ENCODE measurements around the gene BMP6.

BMP6 gene

DNA sequence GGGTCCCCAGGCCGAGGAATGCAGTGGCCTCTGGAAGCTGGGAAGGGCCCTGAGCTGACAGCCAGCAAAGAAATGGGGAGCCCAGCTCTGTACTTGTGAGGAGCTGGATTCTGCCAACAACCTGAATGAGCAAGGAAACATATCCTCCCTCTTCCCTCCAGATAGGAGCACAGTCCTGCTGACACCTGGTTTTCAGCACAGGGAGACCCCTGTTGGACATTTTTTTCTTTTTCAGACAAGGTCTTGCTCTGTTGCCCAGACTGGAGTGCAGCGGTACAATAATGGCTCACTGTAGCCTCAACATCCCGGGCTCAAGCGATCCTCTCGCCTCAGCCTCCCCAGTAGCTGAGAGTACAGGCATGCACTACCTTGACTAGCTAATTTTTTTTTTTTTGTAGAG is 21.5 kb downstream of the BMP6 start:
- DNase-seq (ENCODE audit: low read depth), result no peak

GRCh38 chr6:7747901-7748504 is 22.1 kb downstream of the BMP6 start:
- DNase-seq (ENCODE audit: low read depth), result no peak

DNA sequence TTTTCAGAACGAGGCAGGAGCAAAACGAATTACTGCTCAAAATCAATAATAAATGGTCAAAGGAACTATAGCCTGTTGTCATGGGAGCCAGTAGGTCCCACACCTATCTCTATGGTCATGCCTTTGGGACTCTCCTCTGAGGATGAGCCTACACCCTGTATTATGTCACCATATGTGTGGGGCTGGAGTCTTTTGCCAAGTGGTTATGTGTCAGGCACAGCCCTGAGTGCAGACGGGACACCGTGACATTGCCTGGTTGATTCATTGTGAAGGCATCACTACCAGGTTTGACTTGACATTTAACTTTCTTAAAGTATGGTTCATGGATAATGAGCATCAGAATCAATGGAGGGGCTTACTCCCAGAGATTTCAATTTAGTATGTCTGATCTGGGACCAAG is 23.6 kb downstream of the BMP6 start:
- DNase-seq (ENCODE audit: low read depth), result no peak

- no peak for DNase-seq (ENCODE audit: low read depth)
Observed at GRCh38 chr6:7750197-7750596, 24.3 kb downstream of the BMP6 start.

GRCh38 chr6:7758456-7758855 is 32.6 kb downstream of the BMP6 start:
- DNase-seq (ENCODE audit: low read depth), result peak; percentile 79

DNA sequence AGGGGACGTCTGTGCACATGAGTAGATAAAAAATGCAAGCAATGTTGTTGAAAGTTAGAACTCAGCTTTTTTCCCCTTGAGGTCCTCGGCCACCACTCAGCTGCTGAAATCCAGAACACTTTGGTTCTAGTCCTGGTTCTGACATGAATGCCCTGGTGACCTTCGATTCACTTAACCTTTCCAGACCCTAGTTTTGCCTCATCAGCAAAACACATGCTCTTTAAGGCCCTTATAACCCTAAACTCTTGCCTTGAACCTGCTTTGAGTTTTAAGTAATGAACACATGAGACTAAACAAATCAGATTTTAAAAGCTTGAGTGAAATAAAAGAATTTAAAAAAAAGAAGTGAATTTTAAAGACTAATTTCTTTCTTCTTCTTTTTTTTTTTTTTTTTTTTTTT is 33.4 kb downstream of the BMP6 start:
- no peak for DNase-seq (ENCODE audit: low read depth)

DNA sequence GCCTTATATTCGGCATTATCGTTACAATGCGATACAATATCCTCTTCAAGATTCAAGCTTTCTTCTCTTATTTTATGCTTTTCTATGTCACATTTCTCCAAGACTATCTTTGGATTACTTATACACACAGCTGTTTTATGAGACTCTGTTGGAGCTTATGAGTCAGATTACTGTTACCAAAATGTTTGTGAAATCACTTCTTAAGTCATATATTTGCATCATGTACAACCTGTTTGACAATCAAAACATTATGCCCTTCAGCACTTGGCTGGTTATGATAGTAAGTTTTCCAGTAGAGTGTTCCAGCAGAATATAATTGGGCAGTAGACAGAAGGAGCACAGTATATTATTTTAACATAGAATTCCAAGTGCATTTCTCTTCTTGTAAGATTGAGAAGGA is 35.2 kb downstream of the BMP6 start:
- DNase-seq (ENCODE audit: low read depth), result peak; percentile 69

- DNase-seq (ENCODE audit: low read depth), result no peak
Observed at GRCh38 chr6:7762760-7763159, 36.9 kb downstream of the BMP6 start.

DNA sequence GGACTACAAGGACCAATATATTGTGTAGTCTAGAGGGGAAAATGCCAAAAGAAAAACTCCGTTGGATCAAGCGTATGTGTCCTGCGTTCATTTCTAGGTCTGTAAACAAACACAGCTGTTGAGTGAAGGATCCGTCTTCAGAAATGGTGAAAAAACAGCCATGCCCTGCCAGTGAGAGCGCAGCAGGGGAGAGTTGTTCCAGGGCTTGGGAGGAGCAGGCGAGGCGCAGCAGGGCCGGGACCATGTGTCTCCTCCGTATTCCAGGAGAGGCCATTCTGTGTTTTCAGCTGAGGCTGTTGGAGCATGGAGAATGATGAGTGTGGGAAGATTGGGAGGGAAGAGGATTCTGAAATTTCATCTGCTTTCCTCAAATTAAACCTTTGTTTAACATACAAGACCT is 38.0 kb downstream of the BMP6 start:
- no peak for DNase-seq (ENCODE audit: low read depth)

DNA sequence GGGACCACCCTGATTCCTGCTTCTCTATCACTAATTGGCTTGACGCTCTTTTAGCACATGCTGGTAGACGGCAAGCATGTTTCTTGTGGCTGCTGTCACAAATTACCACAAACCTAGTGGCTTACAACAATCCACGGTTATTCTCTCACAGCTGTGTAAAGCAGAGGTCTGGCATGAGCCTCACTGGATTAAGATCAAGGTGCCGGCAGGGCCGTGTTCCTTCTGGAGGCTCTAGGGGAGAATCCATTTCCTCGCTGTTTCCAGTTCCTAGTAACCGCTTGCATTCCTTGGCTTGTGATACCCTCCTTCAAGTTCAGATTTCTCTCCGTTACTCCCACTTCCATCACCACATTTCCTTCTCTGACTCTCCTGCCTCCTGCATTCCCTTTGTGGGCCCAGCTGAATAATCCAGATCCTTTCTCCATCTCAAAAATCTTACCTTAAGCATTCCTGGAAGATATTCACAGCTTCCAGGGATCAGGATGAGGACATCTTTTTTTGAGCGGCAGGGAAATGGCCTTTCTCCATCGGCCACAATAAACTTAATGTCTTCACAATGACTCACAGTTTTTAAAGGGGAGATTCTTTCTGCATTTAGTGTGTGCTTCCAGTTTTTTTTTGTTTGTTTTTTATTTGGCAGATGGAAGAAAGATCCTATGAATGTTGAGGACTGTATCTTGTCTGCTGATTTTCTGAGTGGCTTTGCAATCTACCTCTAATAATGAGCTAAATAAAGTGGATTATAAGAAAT is 39.9 kb downstream of the BMP6 start:
- DNase-seq (ENCODE audit: low read depth), result no peak

- DNase-seq (ENCODE audit: low read depth), result peak; percentile 52
Observed at GRCh38 chr6:7769702-7770101, 43.8 kb downstream of the BMP6 start.

- no peak for DNase-seq (ENCODE audit: low read depth)
Observed at GRCh38 chr6:7770111-7770510, 44.2 kb downstream of the BMP6 start.

- DNase-seq (ENCODE audit: low read depth), result no peak
Observed at GRCh38 chr6:7770601-7771000, 44.7 kb downstream of the BMP6 start.

- DNase-seq (ENCODE audit: low read depth), result no peak
Observed at GRCh38 chr6:7773322-7773721, 47.4 kb downstream of the BMP6 start.

GRCh38 chr6:7773914-7774313 is 48.0 kb downstream of the BMP6 start:
- no peak for DNase-seq (ENCODE audit: low read depth)

DNA sequence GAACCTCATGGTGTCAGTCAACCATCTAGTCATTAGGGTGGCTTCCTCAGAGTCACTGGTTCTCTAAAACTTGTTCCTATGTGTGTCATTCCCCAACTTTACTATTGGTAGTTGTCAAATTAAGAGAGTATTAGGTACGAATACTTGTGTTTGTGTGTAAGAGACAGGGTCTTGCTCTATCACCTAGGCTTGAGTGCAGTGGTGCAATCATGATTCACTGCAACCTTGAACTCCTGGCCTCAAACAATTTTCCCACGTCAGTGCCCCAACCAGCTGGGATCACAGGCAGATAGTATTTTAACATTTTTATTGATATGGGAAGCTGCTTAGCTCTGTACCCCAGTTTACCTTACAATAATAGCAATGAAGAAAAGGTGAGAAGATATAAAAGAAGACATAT is 50.6 kb downstream of the BMP6 start:
- no peak for DNase-seq (ENCODE audit: low read depth)

DNA sequence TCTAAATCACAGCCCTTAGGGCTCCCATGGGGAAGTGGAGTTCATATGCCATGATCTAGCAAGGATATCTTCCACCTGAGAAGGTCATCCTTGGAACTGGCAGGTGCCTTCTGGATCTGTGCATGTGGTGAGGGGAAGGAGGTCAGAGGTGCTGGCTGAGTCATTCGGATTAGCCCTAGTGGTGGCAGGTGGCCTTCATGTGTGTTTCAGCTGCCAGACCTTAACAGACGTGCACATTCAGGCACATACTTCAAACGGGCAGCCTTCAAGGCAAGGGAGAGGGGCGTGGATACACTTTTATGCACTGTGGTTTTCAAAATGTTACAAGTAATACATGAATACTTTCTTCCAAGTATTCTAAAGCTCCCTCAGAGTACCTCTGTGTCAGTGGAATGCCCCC is 51.2 kb downstream of the BMP6 start:
- no peak for DNase-seq (ENCODE audit: low read depth)

DNA sequence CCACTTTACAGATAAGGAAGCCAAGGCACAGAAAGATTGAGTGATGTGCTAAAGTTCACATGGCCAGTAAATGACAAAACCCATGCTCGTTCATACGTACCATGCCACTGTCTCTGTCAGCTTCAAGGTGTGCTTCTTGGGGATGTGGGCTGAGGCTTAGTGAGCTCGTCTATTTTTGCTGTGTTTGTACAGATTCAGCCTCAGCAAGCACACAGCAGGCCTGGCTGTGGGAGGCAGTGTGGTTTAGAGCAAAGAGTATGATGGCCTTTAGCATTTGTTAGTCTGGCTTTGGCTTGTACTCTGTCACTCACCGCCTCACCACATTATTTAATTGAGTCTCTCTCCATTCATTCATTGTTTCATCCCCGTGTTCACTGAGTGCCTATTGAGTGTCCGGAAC is 55.3 kb downstream of the BMP6 start:
- no peak for DNase-seq (ENCODE audit: low read depth)

GRCh38 chr6:7784248-7784647 is 58.3 kb downstream of the BMP6 start:
- DNase-seq (ENCODE audit: low read depth), result no peak

GRCh38 chr6:7784706-7785105 is 58.8 kb downstream of the BMP6 start:
- no peak for DNase-seq (ENCODE audit: low read depth)

- no peak for DNase-seq (ENCODE audit: low read depth)
Observed at GRCh38 chr6:7785243-7786035, 59.5 kb downstream of the BMP6 start.

- no peak for DNase-seq (ENCODE audit: low read depth)
Observed at GRCh38 chr6:7786214-7786661, 60.3 kb downstream of the BMP6 start.

DNA sequence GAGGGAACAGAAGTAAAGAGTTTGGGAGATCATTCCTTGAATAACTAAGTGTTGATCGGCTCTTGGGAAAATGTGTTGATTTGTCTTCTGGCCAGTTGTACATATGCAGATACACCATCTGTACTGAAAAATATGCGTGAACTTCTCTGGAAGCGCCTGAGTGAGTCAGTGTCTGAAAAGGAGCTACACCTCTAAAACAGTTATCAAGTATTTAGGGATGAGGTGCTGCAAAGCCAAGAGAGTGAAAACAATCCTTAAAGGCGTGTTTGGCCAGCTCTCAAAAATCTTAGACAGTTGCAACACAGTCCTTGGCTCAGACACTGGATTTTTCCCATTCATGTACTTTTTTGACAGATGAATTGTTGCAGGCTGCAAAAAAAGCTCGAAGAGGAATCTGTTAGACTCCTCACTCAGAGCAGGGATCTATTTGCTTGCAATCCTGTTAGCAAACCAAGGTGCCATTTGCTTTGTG is 61.3 kb downstream of the BMP6 start:
- DNase-seq (ENCODE audit: low read depth), result peak; percentile 89
